ENCODE measurements around the gene SARDH. TPM values are rescaled to one million over a fixed set of nuclear protein-coding genes. Genes with fewer than 3 reads are reported as not detected.
A peak's percentile ranks its signal among the peaks of the same experiment; 100 is the strongest.

Gene SARDH
- total and polyA plus RNA-seq, 5 donors, result 1.7 to 3.2 (median 2.7) TPM

DNA sequence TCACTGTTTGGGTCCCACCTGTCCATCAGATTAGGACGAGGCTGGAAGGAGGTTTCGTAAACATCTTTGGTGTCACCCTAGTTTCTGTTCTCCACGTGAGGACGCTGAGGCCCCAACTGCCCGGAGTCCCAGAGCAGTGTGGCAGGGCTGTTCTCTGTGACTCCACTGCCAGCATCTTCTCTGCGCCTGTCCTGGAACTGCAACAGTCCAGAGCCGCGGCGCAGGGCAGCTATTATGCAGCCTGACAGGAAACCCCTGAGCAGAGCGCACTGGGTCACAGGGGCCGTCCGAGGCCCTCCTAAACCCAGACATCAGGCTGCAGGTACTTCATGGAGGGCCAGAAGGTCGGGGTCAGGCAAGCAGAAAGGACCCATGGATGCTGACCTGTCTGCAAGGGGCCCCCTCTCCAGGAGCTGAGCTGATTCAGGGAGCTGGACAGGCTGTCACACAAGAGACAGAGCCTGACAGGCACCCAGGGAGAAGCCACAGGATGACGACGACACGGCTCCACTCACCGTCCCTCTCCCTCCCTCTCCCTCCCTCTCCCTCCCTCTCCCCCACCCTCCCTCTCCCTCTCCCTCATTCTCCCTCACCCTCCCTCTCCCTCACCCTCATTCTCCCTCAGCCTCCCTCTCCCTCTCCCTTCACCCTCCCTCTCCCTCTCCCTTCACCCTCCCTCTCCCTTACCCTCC, 70.2 kb downstream of the SARDH start:
- H3K4me3 ChIP-seq (ENCODE audit: low read length), result no peak overlapping the region
- no peaks in the 10 kb centered on the region for H3K4me1 ChIP-seq (ENCODE audit: control insufficient read depth, insufficient read depth, low read length)
- peak in 2 of 3 donors; percentile 34 to 38 for DNase-seq
- 63% methylated on average over 17 of the region's 17 CpGs for WGBS
- H3K9me3 ChIP-seq (ENCODE audit: control insufficient read depth, low read length), result no peaks in the 10 kb centered on the region
- H3K27me3 ChIP-seq (ENCODE audit: control insufficient read depth, insufficient read depth), result no peaks in the 10 kb centered on the region
- no peak for ATAC-seq
- no peak overlapping the region for H3K27ac ChIP-seq (ENCODE audit: low read length)
- intact Hi-C loops (cut with DNase I), result no loop called here

DNA sequence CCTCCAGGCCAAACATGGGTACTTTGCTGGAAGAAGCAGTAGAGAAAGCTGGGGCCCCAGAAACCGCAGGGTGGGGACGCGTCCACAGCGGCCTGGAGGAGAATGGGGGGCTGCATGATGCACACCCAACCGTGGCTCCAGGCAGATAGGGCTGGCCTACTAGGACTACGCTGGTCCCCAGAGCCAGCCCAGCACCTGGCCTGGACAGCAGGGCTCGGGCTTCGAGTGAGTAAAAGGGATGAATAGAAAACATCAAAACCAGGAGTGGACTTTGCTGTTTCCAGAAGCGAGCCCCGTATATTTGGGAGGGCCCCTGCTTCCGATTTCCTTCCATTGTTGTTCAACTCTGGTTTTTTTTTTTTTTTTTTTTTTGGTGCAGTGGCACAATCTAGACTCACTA, 71.3 kb downstream of the SARDH start:
- DNase-seq (no peak), ATAC-seq (peak in 1 of 2 donors; percentile 29)
- Histone ChIP-seq H3K4me3 (ENCODE audit: low read length) (no peak overlapping the region), H3K4me1 (ENCODE audit: control insufficient read depth, insufficient read depth, low read length) (no peaks in the 10 kb centered on the region), H3K27ac (ENCODE audit: low read length) (no peak overlapping the region), H3K27me3 (ENCODE audit: control insufficient read depth, insufficient read depth) (no peaks in the 10 kb centered on the region), H3K9me3 (ENCODE audit: control insufficient read depth, low read length) (no peaks in the 10 kb centered on the region)
- 64% methylated on average over 11 of the region's 11 CpGs for WGBS
- intact Hi-C loops (cut with DNase I), result no loop called here

DNA sequence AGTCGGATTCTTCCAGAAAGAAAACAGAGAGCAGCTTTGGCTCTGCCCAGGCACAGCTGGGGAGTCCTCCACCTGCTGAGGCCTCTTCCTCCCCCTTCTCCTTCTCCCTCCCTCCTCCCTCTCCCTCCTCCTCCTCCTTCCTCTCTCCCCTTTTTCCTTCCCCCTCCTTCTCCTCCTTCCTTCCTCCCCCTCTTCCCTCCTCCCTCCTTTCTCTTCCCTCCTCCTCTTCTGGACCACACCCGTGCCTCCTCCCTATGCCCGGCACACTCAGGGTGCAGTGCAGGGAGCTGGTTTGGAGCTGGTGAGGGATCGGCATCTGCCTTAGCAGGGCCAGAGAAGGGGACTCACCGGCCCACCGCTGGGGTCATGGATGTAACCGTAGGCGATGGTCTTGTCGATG, 71.8 kb downstream of the SARDH start:
- DNase-seq (peak in 1 of 3 donors; percentile 53), ATAC-seq (no peak)
- Histone ChIP-seq H3K4me3 (ENCODE audit: low read length) (no peak overlapping the region), H3K27me3 (ENCODE audit: control insufficient read depth, insufficient read depth) (no peaks in the 10 kb centered on the region), H3K9me3 (ENCODE audit: control insufficient read depth, low read length) (no peaks in the 10 kb centered on the region), H3K27ac (ENCODE audit: low read length) (no peak overlapping the region), H3K4me1 (ENCODE audit: control insufficient read depth, insufficient read depth, low read length) (no peaks in the 10 kb centered on the region)
- WGBS, result 77% methylated on average over 9 of the region's 9 CpGs
- intact Hi-C loops (cut with DNase I), result no loop called here

DNA sequence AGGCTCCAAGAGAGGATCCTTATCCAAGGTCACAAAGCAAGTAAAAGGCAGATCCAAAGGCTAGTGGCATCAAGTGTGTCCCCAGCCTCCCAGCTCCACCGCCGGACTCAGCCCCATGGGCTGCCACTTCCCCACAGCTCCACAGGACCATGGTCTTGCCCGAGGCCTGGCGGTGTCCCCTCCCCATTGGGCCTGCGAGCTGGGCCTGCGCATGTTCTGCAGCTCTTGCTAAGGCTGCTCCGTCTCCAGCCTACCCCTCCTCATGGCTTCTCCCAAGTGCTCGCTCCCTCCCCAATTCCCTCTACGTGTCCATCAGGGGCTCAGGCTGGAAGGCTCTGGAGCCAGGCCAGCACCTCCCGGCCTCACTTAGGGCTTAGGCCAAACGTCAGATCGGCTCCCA, 72.6 kb downstream of the SARDH start:
- intact Hi-C loops (cut with DNase I), result no loop called here

DNA sequence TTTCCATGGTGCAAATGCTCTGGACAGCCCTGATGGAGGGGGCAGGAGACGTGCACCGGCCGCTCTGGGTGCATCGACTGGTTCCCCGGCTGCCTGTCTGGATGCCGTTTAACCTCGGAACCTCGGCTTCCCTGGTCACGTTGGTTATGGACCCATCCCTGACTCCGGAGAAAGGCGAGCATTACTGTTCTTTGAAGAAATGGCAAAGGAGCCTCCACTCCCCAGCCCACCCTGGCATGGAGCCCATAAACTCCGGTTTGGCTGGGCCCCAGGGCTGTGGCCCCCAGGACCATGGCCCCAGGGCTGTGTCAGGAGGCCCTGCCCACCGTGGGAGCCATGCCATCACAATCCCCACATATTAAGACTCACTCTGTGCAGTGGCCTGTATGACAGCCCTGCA, 73.1 kb downstream of the SARDH start:
- intact Hi-C loops (cut with DNase I), result no loop called here
- ATAC-seq (no peak), DNase-seq (peak in 2 of 3 donors; percentile 49 to 57)
- Histone ChIP-seq H3K27me3 (ENCODE audit: control insufficient read depth, insufficient read depth) (no peaks in the 10 kb centered on the region), H3K4me3 (ENCODE audit: low read length) (no peak overlapping the region), H3K4me1 (ENCODE audit: control insufficient read depth, insufficient read depth, low read length) (no peaks in the 10 kb centered on the region), H3K9me3 (ENCODE audit: control insufficient read depth, low read length) (no peaks in the 10 kb centered on the region), H3K27ac (ENCODE audit: low read length) (no peak overlapping the region)
- 92% methylated on average over 13 of the region's 13 CpGs for WGBS

More for the DNA sequence above, 72.6 kb downstream of the SARDH start:
- DNase-seq (peak in 2 of 3 donors; percentile 42 to 54), ATAC-seq (no peak)
- no peaks in the 10 kb centered on the region for H3K9me3 ChIP-seq (ENCODE audit: control insufficient read depth, low read length)
- no peaks in the 10 kb centered on the region for H3K4me1 ChIP-seq (ENCODE audit: control insufficient read depth, insufficient read depth, low read length)
- H3K27ac ChIP-seq (ENCODE audit: low read length), result no peak overlapping the region
- no peak overlapping the region for H3K4me3 ChIP-seq (ENCODE audit: low read length)
- H3K27me3 ChIP-seq (ENCODE audit: control insufficient read depth, insufficient read depth), result no peaks in the 10 kb centered on the region
- 81% methylated on average over 12 of the region's 12 CpGs for WGBS

DNA sequence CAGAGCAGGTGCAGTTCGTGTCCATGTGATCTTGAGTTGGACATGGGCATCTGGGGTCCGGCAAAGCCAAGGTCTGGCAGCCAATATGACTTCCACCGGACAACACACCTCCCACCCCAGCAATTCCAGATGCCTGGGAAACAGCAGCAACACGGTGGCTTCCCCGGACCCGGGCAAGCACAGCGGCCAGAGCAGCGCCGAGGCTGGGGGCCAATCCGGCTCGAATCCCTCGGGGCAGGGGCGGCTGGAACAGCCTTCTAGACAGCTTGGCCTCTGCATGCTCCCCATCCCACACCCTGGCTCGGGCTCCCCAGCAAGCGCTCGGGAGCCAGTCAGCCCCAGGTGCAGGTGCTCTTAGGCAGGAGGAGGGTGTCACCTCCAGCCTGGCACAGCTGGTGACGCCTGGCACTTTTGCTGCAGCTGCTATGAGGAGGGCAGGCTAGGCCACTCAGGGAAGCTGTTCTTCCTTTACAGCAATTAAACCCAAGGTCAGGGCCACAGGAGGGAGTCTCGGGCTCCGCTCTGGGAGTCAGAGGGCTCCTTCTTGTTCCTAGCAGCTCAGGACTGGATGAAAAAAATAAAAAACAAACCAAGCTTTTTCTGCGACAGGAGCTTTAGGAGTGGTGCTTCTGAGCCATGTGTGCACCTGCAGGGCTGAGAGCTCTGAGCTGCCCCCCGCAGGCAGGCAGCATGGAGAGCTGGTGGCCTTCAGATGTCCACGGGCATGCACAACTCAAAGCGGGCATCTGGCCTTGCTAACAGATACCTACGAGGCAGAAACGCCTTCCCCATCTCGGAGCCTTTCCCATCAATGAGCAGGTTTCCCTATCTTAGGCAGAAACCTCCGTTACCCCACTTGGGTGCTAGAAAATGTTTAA, 73.7 kb downstream of the SARDH start:
- 90% methylated on average over 27 of the region's 27 CpGs for WGBS
- intact Hi-C loops (cut with DNase I), result no loop called here
- Histone ChIP-seq H3K4me3 (ENCODE audit: low read length) (no peak overlapping the region), H3K27ac (ENCODE audit: low read length) (no peak overlapping the region), H3K9me3 (ENCODE audit: control insufficient read depth, low read length) (no peaks in the 10 kb centered on the region), H3K4me1 (ENCODE audit: control insufficient read depth, insufficient read depth, low read length) (no peaks in the 10 kb centered on the region), H3K27me3 (ENCODE audit: control insufficient read depth, insufficient read depth) (no peaks in the 10 kb centered on the region)
- peak in 2 of 3 donors; percentile 44 to 50 for DNase-seq
- ATAC-seq, result no peak

DNA sequence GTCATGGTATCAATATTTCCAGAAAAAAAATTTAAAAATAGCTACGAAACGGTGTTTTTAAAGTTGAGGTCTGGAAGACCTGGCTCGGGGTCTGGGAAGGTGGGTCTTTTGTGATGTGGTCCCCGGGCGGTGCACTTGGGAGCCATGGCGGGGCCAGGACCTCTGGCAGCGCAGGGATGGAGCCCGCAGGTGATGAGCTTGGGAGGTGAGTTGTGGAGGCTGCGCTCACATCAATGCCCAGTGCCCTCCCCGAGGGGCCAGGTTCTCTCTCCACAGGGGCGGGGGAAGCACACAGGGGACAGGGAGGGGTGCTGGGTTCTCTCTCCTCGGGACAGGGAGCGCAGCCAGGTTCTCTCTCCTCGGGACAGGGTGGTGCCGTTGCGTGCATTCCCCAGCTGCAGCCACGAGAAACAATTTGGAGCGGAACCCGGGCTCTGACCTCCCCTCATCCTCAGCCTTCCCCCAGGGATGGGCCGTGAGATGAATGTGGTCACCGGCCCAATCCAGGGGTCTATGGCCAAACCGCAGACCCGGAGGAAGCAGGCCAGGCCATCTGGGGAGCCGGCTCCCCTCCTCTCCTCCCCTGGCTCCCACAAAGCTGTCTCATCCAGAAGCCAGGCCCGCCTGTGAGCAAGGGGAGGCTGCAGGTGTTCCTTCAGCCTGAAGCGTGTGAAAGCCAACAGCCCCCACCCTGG, 76.2 kb downstream of the SARDH start:
- no peak overlapping the region for H3K27ac ChIP-seq (ENCODE audit: low read length)
- ATAC-seq (no peak), DNase-seq (peak in 1 of 3 donors; percentile 16)
- peaks cover 3% of the 10 kb centered on the region for H3K4me1 ChIP-seq (ENCODE audit: control insufficient read depth, insufficient read depth, low read length)
- intact Hi-C loops (cut with DNase I), result no loop called here
- H3K9me3 ChIP-seq (ENCODE audit: control insufficient read depth, low read length), result no peaks in the 10 kb centered on the region
- WGBS, result 89% methylated on average over 26 of the region's 26 CpGs
- no peaks in the 10 kb centered on the region for H3K27me3 ChIP-seq (ENCODE audit: control insufficient read depth, insufficient read depth)
- H3K4me3 ChIP-seq (ENCODE audit: low read length), result no peak overlapping the region

DNA sequence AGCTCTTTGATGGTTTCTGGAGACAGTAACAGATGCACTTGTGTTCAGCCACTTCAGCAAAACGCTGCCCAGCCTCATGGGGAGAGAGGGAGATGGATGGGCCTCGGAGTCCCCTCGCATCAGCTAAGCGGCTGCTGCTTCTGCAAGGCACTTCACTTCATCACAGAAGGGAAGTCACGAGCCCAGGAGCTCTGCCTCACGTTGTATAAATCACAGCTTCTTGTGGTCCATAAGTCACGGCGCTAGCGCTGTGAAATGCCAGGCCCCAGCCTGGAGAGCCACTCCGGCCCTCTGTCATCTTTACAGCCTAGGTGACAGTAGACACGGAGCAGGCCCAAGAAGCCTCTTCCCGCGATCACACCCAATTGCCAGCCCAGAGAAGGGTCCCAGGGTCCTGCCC, 78.6 kb downstream of the SARDH start:
- ATAC-seq, result no peak
- Histone ChIP-seq H3K27me3 (ENCODE audit: control insufficient read depth, insufficient read depth) (no peaks in the 10 kb centered on the region), H3K4me1 (ENCODE audit: control insufficient read depth, insufficient read depth, low read length) (peaks cover 3% of the 10 kb centered on the region), H3K9me3 (ENCODE audit: control insufficient read depth, low read length) (no peaks in the 10 kb centered on the region), H3K27ac (ENCODE audit: low read length) (no peak overlapping the region), H3K4me3 (ENCODE audit: low read length) (no peak overlapping the region)
- DNase-seq, result no peak
- intact Hi-C loops (cut with DNase I), result no loop called here
- WGBS, result 63% methylated on average over 13 of the region's 13 CpGs

DNA sequence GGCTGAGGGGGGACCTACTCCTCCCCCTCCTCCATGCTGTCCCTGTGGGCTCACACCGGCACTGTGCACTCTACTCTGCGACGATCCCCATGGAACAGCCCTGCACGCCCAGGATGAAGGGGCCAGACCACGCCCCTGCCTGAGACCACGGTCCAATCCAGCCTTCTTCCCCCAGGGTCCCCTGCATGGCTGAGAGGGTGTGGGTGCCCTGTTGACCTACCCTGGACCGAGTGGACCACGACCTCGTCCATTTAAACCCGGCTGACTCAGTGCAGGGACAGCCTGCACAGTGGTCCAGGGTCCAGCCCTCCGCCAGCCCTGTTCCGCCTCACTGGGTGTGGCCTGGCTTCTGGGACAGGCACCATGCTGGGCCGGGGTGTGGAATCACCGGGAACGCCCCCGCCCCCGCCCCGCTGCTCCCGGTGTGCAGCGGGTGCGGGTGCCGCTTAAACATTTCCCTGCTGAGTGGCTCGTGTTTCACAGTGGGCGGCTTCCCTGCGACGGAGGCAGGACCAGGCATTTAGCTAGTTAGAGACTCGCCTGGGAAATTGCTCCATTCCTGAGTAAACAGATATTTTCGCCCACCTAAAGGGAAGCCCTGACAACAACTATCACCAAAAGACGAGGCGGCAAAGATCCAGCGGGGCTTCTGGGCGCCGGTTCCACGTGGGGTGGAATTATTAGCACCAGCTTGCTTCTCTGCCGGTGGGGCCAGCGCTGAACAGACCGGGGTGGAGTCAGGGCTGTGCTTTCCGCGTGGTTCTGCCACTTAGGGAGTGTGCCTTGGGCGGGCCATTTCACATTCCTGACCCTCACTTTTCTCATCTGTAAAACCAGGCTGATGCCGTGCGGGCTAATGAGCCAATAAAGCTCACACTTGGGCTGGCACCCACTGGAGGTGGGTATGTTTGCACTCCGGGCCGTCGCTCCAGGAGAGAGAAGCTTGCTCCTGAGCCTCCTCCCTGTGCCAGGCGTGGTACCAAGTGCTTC, 79.4 kb downstream of the SARDH start:
- peak overlapping the region; percentile 2 for H3K27ac ChIP-seq (ENCODE audit: low read length)
- peak; percentile 71 to 91 (median 90) for DNase-seq
- intact Hi-C loops (cut with DNase I), result no loop called here
- no peaks in the 10 kb centered on the region for H3K27me3 ChIP-seq (ENCODE audit: control insufficient read depth, insufficient read depth)
- peak; percentile 90 to 91 for ATAC-seq
- 7% methylated on average over 46 of the region's 46 CpGs for WGBS
- H3K4me3 ChIP-seq (ENCODE audit: low read length), result peak overlapping the region; percentile 2
- no peaks in the 10 kb centered on the region for H3K9me3 ChIP-seq (ENCODE audit: control insufficient read depth, low read length)
- peaks cover 3% of the 10 kb centered on the region for H3K4me1 ChIP-seq (ENCODE audit: control insufficient read depth, insufficient read depth, low read length)

DNA sequence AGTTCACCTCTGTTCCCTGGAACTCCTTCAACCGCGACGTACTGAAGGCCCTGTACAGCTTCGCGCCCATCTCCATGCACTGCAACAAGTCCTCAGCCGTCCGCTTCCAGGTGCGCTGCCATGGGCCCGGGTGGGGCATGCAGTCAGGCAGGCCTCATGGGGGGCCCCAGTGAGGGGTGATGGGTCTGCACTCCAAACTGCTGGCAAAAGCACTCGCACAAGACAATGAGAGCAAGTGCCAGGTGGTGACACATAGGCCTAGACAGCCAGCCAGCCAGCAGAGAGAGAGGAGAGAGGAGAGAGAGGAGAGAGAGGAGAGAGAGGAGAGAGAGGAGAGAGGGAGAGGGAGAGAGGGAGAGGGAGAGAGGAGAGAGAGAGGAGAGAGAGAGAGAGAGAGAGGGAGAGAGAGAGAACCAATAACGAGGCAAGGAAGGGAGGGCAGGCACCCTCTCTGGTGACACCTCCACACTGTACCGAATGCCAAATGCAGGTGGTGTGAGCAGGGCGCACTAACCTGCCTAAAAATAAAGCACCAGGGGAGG, 81.0 kb downstream of the SARDH start:
- Histone ChIP-seq H3K27ac (ENCODE audit: low read length) (no peak overlapping the region), H3K27me3 (ENCODE audit: control insufficient read depth, insufficient read depth) (no peaks in the 10 kb centered on the region), H3K4me3 (ENCODE audit: low read length) (no peak overlapping the region), H3K4me1 (ENCODE audit: control insufficient read depth, insufficient read depth, low read length) (peaks cover 3% of the 10 kb centered on the region), H3K9me3 (ENCODE audit: control insufficient read depth, low read length) (no peaks in the 10 kb centered on the region)
- 75% methylated on average over 13 of the region's 13 CpGs for WGBS
- DNase-seq, result peak in 2 of 3 donors; percentile 65 to 68
- ATAC-seq, result peak; percentile 3 to 6
- intact Hi-C loops (cut with DNase I), result no loop called here

Data from right cardiac atrium (tissue), 5 donors.